Mononuclear cell (primary cell): Measurements from ENCODE around the gene EYA3. TPM values are rescaled to one million over a fixed set of nuclear protein-coding genes. Genes with fewer than 3 reads are reported as not detected.
"Not testable (repeated sequence)": the region's sequence is repeated elsewhere in the genome, so short reads cannot be mapped to it uniquely, and the experiment has no call there.

Experiments used
- H3K27me3 ChIP-seq: 2 replicates; pipeline ENCODE4 v1.6.0; 2011; ENCODE audit warnings: low read length, control low read depth; ENCODE audit not compliant: insufficient read depth
- H3K4me1 ChIP-seq: 2 replicates; pipeline ENCODE4 v1.5.1; 2011; ENCODE audit warnings: mild to moderate bottlenecking, low read length, control low read depth; ENCODE audit not compliant: insufficient read depth
- H3K4me3 ChIP-seq: 2 replicates; pipeline ENCODE4 v1.5.1; 2011; ENCODE audit warnings: mild to moderate bottlenecking, low read length, moderate library complexity
- H3K9me3 ChIP-seq: 2 replicates; pipeline ENCODE4 v1.5.1; 2011; ENCODE audit warnings: low read depth, mild to moderate bottlenecking, control low read depth, low read length
- total RNA-seq: library from RNA; depleted of rRNA; stranded (reverse); fragments of >200 nt; gene quantifications from one replicate; pipeline ENCODE4 v1.2.3, GENCODE V29; 2012

Gene EYA3
- total RNA-seq, 1 donor = 8.7 TPM

- Histone ChIP-seq H3K4me3 (no peak overlapping the region), H3K9me3 (no peaks in the 10 kb centered on the region), H3K27me3 (no peaks in the 10 kb centered on the region)
Observed at GRCh38 chr1:28032281-28032680, 56.1 kb downstream of the EYA3 start.

DNA sequence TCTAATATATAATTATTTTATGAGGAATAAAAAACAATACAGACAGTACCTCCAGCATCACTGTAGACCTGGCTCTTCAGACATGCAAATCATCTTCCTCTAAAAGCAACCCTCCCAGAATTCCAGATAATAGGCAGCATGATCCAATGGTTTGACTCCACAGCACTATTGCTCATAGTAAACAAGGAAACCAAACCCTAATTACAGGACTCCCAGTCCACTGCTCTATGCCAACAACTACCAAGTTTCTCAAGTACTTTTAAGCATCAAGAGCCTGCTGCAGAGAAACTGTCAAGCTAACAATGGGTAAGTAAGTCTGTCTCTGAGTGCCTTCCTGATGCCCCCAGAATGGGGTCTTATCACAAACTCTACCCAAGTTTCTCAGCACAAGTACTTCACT, 57.2 kb downstream of the EYA3 start:
- Histone ChIP-seq H3K27me3 (no peaks in the 10 kb centered on the region), H3K4me3 (no peak overlapping the region), H3K4me1 (no peaks in the 10 kb centered on the region), H3K9me3 (no peaks in the 10 kb centered on the region)

More at GRCh38 chr1:28032281-28032680, 56.1 kb downstream of the EYA3 start:
- no peaks in the 10 kb centered on the region for H3K4me1 ChIP-seq

GRCh38 chr1:28028873-28029654, 59.3 kb downstream of the EYA3 start:
- Histone ChIP-seq H3K4me3 (no peak overlapping the region), H3K27me3 (no peaks in the 10 kb centered on the region), H3K4me1 (no peaks in the 10 kb centered on the region), H3K9me3 (no peaks in the 10 kb centered on the region)

DNA sequence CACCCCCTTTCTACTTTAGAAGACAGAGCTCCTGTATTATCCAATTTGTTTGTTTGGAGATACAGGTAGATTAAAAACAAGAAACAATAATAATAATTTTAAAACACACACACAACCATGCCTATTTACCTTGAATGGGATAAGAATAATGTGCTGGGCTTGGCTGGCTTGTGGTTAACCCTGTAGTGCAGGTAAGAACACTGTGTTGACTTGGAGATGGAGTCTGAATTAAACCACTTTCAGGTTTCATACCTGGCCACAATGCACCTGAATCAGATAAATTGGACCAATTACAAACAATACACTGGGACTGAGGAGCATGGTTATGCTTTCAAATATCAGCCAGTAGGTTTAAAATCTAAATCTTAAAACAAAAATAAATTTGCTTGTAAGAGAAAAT, 60.8 kb downstream of the EYA3 start:
- Histone ChIP-seq H3K9me3 (no peaks in the 10 kb centered on the region), H3K4me3 (no peak overlapping the region), H3K4me1 (no peaks in the 10 kb centered on the region), H3K27me3 (no peaks in the 10 kb centered on the region)

- no peaks in the 10 kb centered on the region for H3K27me3 ChIP-seq
- H3K4me1 ChIP-seq = no peaks in the 10 kb centered on the region
- H3K4me3 ChIP-seq = no peak overlapping the region
- H3K9me3 ChIP-seq = no peaks in the 10 kb centered on the region
Observed at GRCh38 chr1:28027238-28027637, 61.2 kb downstream of the EYA3 start.

GRCh38 chr1:28026329-28026728, 62.1 kb downstream of the EYA3 start:
- no peaks in the 10 kb centered on the region for H3K9me3 ChIP-seq
- H3K4me1 ChIP-seq = no peaks in the 10 kb centered on the region
- no peak overlapping the region for H3K4me3 ChIP-seq
- no peaks in the 10 kb centered on the region for H3K27me3 ChIP-seq

GRCh38 chr1:28021064-28021463, 67.3 kb downstream of the EYA3 start:
- H3K9me3 ChIP-seq = no peaks in the 10 kb centered on the region
- no peaks in the 10 kb centered on the region for H3K27me3 ChIP-seq
- H3K4me1 ChIP-seq = no peaks in the 10 kb centered on the region
- H3K4me3 ChIP-seq = no peak overlapping the region

- H3K4me1 ChIP-seq = no peaks in the 10 kb centered on the region
- H3K4me3 ChIP-seq = no peak overlapping the region
- H3K27me3 ChIP-seq = no peaks in the 10 kb centered on the region
- H3K9me3 ChIP-seq = no peaks in the 10 kb centered on the region
Observed at GRCh38 chr1:28010969-28011368, 77.4 kb downstream of the EYA3 start.

DNA sequence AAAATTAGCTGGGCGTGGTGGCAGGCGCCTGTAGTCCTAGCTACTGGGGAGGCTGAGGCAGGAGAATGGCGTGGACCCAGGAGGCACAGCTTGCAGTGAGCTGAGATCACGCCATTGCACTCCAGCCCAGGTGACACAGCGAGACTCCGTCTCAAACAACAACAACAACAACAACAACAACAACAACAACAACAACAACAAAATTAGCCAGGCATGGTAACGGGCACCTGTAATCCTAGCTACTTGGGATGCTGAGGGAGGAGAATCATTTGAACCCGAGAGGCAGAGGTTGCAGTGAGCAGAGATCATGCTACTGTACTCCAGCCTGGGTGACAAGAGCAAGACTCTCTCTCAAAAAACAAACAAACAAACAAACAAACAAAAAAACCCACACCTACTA, 85.3 kb downstream of the EYA3 start:
- H3K27me3 ChIP-seq, H3K9me3 ChIP-seq, H3K4me3 ChIP-seq: not testable (repeated sequence)

DNA sequence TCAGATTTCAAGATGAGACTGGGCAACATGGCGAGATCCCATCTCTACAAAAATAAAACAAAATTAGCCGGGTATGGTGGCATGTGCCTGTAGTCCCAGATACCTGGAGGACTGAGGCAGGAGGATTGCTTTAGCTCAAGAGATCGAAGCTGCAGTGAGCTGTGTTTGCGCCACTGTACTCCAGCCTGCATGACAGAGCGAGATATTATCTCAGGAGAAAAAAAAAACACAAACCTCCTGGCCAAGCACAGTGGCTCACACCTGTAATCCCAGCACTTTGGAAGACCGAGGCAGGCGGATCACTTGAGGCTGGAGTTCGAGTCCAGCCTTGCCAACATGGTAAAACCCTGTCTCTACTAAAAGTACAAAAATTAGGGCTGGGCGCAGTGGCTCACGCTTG, 85.8 kb downstream of the EYA3 start:
- Histone ChIP-seq H3K27me3 (no peaks in the 10 kb centered on the region), H3K9me3 (no peaks in the 10 kb centered on the region), H3K4me3 (no peak overlapping the region), H3K4me1 (no peaks in the 10 kb centered on the region)

More for the DNA sequence above, 85.3 kb downstream of the EYA3 start:
- not testable (repeated sequence) for H3K4me1 ChIP-seq

- Histone ChIP-seq H3K9me3 (no peaks in the 10 kb centered on the region), H3K4me3 (no peak overlapping the region)
Observed at GRCh38 chr1:27999055-27999454, 89.4 kb downstream of the EYA3 start.

DNA sequence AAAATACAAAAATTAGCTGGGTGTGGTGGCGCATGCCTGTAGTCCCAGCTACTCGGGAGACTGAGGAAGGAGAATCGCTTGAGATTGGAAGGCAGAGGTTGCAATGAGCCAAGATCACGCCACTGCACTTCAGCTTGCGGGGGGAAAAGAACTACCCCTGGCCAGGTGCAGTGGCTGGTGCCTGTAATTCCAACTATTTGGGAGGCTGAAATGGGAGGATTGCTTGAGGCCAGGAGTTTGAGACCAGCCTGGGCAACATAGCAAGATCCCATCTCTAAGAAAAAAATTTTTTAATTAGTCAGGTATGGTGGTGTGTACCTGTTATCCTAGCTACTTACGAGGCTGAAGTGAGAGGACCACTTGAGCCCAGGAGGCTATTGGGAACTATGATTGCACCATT, 93.9 kb downstream of the EYA3 start:
- H3K4me3 ChIP-seq, H3K9me3 ChIP-seq, H3K27me3 ChIP-seq: not testable (repeated sequence)
- H3K4me1 ChIP-seq = peaks cover 32% of the 10 kb centered on the region

More at GRCh38 chr1:27999055-27999454, 89.4 kb downstream of the EYA3 start:
- Histone ChIP-seq H3K4me1 (peaks cover 4% of the 10 kb centered on the region), H3K27me3 (no peaks in the 10 kb centered on the region)

DNA sequence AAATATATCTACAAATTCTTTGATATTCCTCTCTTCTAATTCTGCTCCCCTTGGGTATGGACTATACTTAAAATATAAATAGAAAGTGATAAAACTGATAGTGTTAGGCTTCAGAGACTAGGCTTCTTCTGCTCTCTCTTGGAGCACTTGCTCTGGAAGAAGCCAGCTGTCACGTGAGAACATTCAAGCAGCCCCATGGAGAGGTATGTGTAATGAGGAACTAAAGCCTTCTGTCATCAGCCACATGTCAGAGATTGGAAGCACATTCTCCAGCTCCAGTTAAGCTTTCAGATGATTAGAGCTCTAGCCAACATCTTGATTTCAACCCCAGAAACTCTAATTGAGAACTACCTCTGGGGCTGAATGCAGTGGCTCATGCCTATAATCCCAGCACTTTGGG, 94.3 kb downstream of the EYA3 start:
- H3K4me3 ChIP-seq = no peak overlapping the region
- no peaks in the 10 kb centered on the region for H3K9me3 ChIP-seq
- H3K4me1 ChIP-seq = peaks cover 32% of the 10 kb centered on the region
- no peaks in the 10 kb centered on the region for H3K27me3 ChIP-seq

GRCh38 chr1:27993241-27993640, 95.2 kb downstream of the EYA3 start:
- Histone ChIP-seq H3K4me1 (peaks cover 32% of the 10 kb centered on the region), H3K27me3 (no peaks in the 10 kb centered on the region), H3K4me3 (no peak overlapping the region)

GRCh38 chr1:27992276-27992675, 96.1 kb downstream of the EYA3 start:
- Histone ChIP-seq H3K4me1 (peaks cover 32% of the 10 kb centered on the region), H3K9me3 (no peaks in the 10 kb centered on the region), H3K4me3 (no peak overlapping the region), H3K27me3 (no peaks in the 10 kb centered on the region)

More at GRCh38 chr1:27993241-27993640, 95.2 kb downstream of the EYA3 start:
- H3K9me3 ChIP-seq = no peaks in the 10 kb centered on the region

- H3K9me3 ChIP-seq = no peaks in the 10 kb centered on the region
- no peak overlapping the region for H3K4me3 ChIP-seq
- no peaks in the 10 kb centered on the region for H3K27me3 ChIP-seq
- peaks cover 32% of the 10 kb centered on the region for H3K4me1 ChIP-seq
Observed at GRCh38 chr1:27990920-27991537, 97.4 kb downstream of the EYA3 start.
